ENCODE results near the gene TACR1. TPM values are rescaled to one million over a fixed set of nuclear protein-coding genes. Genes with fewer than 3 reads are reported as not detected.

TACR1 gene
- total and polyA plus RNA-seq, 2 of the 13 experiments (the other 11 are each of a cell fraction or from before 2014, with no cell fraction given): not detected

DNA sequence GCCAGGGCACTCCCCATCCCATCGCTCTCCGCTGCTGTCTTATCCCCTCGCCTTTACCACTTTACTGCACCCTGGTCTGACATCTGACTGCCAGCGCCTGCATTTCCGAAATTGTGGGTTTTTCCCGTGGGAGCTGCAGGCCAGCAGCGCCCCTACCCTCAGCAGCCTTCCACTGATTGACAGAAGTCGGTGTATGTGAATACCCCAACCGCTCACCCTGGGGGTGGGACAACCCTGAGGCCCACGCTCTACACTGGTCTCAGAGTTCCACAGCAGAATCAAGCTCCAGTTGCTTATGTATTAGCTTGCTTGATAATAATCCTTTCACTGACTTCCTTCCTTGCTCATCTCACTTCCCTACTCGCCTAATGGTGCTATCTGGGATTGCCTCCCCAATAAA lies 178.8 kb downstream of the TACR1 start:
- CTCF ChIA-PET (ENCODE audit: low intra/inter-chr PET ratio, low total read pairs): no interaction called here
- no peaks in the 10 kb centered on the region for H3K27me3 ChIP-seq (ENCODE audit: control insufficient read depth in 1 of 2, insufficient read depth in 2 of 2, low read length in 2 of 2)
- 96% methylated on average over 11 of the region's 11 CpGs for WGBS (ENCODE audit: low lambda C conversion rate)
- H3K9me3 ChIP-seq (ENCODE audit: low read length): no peaks in the 10 kb centered on the region
- TF ChIP-seq ZBTB8A (CRISPR knock-in tag; IDR thresholded peaks at IDR 0.05; ENCODE audit: borderline replicate concordance, low read depth) (no peak), CBFB (CRISPR knock-in tag; IDR thresholded peaks at IDR 0.05) (no peak)
- in situ Hi-C loops (cut with HindIII; ENCODE audit: extremely low pct_ligation_motif_present, low pct_unique_long_range_greater_than_20kb): no loop called here
- DNase-seq (ENCODE audit: low spot score): no peak
- intact Hi-C loops (cut with micrococcal nuclease; ENCODE audit: unreplicated experiment): no loop called here
- no peak for FAIRE-seq
- H3K79me2 ChIP-seq (ENCODE audit: insufficient read depth, low read length): no peaks in the 10 kb centered on the region
- no peaks in the 10 kb centered on the region for H4K20me1 ChIP-seq (ENCODE audit: insufficient read depth, low read length)
- POLR2A ChIA-PET: no interaction called here
- no peak overlapping the region for H2AFZ ChIP-seq (ENCODE audit: low read length)
- H3K4me2 ChIP-seq (ENCODE audit: low read depth, low read length): no peak overlapping the region
- H3K9ac ChIP-seq (ENCODE audit: insufficient read depth, low read depth, low read length): no peak overlapping the region
- H3K4me1 ChIP-seq (ENCODE audit: insufficient read depth, low read length): peaks cover 10% of the 10 kb centered on the region
- no peak overlapping the region for H3K27ac ChIP-seq (ENCODE audit: extremely low read length, insufficient read depth, low read length)
- no peak for ATAC-seq
- H3K36me3 ChIP-seq (replicated peaks in 1 of 2; ENCODE audit: control insufficient read depth in 1 of 2, insufficient read depth in 2 of 2, low read length in 2 of 2): no peaks in the 10 kb centered on the region
- no TSS peak for BruUV-seq (replicated peaks)
- H3K4me3 ChIP-seq (replicated peaks in 1 of 3; ENCODE audit: insufficient read depth in 1 of 3, low read depth in 2 of 3, low read length in 3 of 3): no peak overlapping the region

GRCh38 chr2:75019790-75020189 lies 179.5 kb downstream of the TACR1 start:
- POLR2A ChIA-PET: no interaction called here
- TF ChIP-seq MTF1 (CRISPR knock-in tag; IDR thresholded peaks at IDR 0.05) (no peak), ZNF33B (CRISPR knock-in tag; IDR thresholded peaks at IDR 0.05) (no peak), ZNF713 (CRISPR knock-in tag; IDR thresholded peaks at IDR 0.05) (no peak), CBFB (CRISPR knock-in tag; IDR thresholded peaks at IDR 0.05) (no peak), CEBPZ (IDR thresholded peaks at IDR 0.05; ENCODE audit: low read length) (no peak), STAG1 (CRISPR knock-in tag; IDR thresholded peaks at IDR 0.05) (no peak), MED13 (CRISPR knock-in tag; IDR thresholded peaks at IDR 0.05) (no peak), ZBTB38 (CRISPR knock-in tag; IDR thresholded peaks at IDR 0.05) (no peak), ZNF816 (CRISPR knock-in tag; IDR thresholded peaks at IDR 0.05; ENCODE audit: borderline replicate concordance) (no peak), ATF4 (CRISPR knock-in tag; IDR thresholded peaks at IDR 0.05) (no peak)
- TF ChIP-seq, protein P1, sequence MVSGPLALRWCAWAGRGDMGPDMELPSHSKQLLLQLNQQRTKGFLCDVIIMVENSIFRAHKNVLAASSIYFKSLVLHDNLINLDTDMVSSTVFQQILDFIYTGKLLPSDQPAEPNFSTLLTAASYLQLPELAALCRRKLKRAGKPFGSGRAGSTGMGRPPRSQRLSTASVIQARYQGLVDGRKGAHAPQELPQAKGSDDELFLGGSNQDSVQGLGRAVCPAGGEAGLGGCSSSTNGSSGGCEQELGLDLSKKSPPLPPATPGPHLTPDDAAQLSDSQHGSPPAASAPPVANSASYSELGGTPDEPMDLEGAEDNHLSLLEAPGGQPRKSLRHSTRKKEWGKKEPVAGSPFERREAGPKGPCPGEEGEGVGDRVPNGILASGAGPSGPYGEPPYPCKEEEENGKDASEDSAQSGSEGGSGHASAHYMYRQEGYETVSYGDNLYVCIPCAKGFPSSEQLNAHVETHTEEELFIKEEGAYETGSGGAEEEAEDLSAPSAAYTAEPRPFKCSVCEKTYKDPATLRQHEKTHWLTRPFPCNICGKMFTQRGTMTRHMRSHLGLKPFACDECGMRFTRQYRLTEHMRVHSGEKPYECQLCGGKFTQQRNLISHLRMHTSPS (CRISPR knock-in tag; IDR thresholded peaks at IDR 0.05; ENCODE audit: low read depth): no peak

More at GRCh38 chr2:75019790-75020189, 179.5 kb downstream of the TACR1 start:
- no peak overlapping the region for H3K27ac ChIP-seq (ENCODE audit: extremely low read length, insufficient read depth, low read length)
- H3K9ac ChIP-seq (ENCODE audit: insufficient read depth, low read depth, low read length): no peak overlapping the region
- CTCF ChIA-PET (ENCODE audit: low intra/inter-chr PET ratio, low total read pairs): no interaction called here
- no peak overlapping the region for H3K4me2 ChIP-seq (ENCODE audit: low read depth, low read length)
- peaks cover 10% of the 10 kb centered on the region for H3K4me1 ChIP-seq (ENCODE audit: insufficient read depth, low read length)
- H4K20me1 ChIP-seq (ENCODE audit: insufficient read depth, low read length): no peaks in the 10 kb centered on the region
- H3K4me3 ChIP-seq (replicated peaks in 1 of 3; ENCODE audit: insufficient read depth in 1 of 3, low read depth in 2 of 3, low read length in 3 of 3): no peak overlapping the region
- WGBS (ENCODE audit: low lambda C conversion rate): 88% methylated on average over 2 of the region's 2 CpGs
- intact Hi-C loops (cut with micrococcal nuclease; ENCODE audit: unreplicated experiment) (no loop called here), in situ Hi-C loops (cut with HindIII; ENCODE audit: extremely low pct_ligation_motif_present, low pct_unique_long_range_greater_than_20kb) (no loop called here)
- no TSS peak for BruUV-seq (replicated peaks)
- no peaks in the 10 kb centered on the region for H3K9me3 ChIP-seq (ENCODE audit: low read length)
- H3K36me3 ChIP-seq (replicated peaks in 1 of 2; ENCODE audit: control insufficient read depth in 1 of 2, insufficient read depth in 2 of 2, low read length in 2 of 2): no peaks in the 10 kb centered on the region
- FAIRE-seq (no peak), ATAC-seq (no peak), DNase-seq (ENCODE audit: low spot score) (no peak)
- H3K79me2 ChIP-seq (ENCODE audit: insufficient read depth, low read length): no peaks in the 10 kb centered on the region
- H3K27me3 ChIP-seq (ENCODE audit: control insufficient read depth in 1 of 2, insufficient read depth in 2 of 2, low read length in 2 of 2): no peaks in the 10 kb centered on the region
- H2AFZ ChIP-seq (ENCODE audit: low read length): no peak overlapping the region
